SK-N-SH (cell line): ENCODE data around the gene C1orf146. TPM values are rescaled to one million over a fixed set of nuclear protein-coding genes. Genes with fewer than 3 reads are reported as not detected.

Source experiments
- CTCF ChIA-PET: fragments of 300-600, 350-600 bp; formaldehyde crosslinking; extraction: SDS; loops from one replicate; lab custom pipeline; 2021; lab: Yijun Ruan, JAX
- POLR2A ChIA-PET: fragments of 350-600 bp; sonication (Branson Sonifier 250); formaldehyde crosslinking; extraction: SDS; loops from one replicate; lab custom pipeline; 2020; ENCODE audit warnings: antibody characterized with exemption, inconsistent platforms; lab: Yijun Ruan, JAX
- DNase-seq: peaks from one replicate; pipeline ENCODE4 v3.0.0; 2012
- H2AFZ ChIP-seq: fragments of 200-600 bp; sonication (generic); 2 replicates; pipeline ENCODE4 v1.8.1; 2016; ENCODE audit warnings: antibody characterized with exemption, mild to moderate bottlenecking, low read depth
- H3F3A ChIP-seq: fragments of 200-600 bp; sonication (generic); replicated peaks from 2 replicates; pipeline ENCODE3; 2016; ENCODE audit warnings: antibody characterized with exemption, mild to moderate bottlenecking; ENCODE audit not compliant: insufficient read depth
- H3K27ac ChIP-seq, 2 experiments: fragments of 200-500 bp in 1 of 2; fragments of 200-600 bp in 1 of 2; sonication (Bioruptor generic) in 1 of 2; sonication (generic), shearing (Covaris generic) in 1 of 2; 2 replicates each; pipeline versions ENCODE4 v1.5.1 to v1.6.1; 2014 to 2016; ENCODE audit warnings: low read depth in 2 of 2, inconsistent platforms in 1 of 2, low read length in 1 of 2, mild to moderate bottlenecking in 1 of 2, mixed read lengths in 1 of 2
- H3K27me3 ChIP-seq: fragments of 200-600 bp; sonication (generic), shearing (Covaris generic); 2 replicates; pipeline ENCODE4 v1.6.1; 2016; ENCODE audit warnings: mixed run types; ENCODE audit not compliant: insufficient read depth
- H3K36me3 ChIP-seq, 2 experiments: fragments of 200-500 bp in 1 of 2; fragments of 200-600 bp in 1 of 2; sonication (Bioruptor generic) in 1 of 2; sonication (generic) in 1 of 2; replicated peaks in 1 of 2; 2 replicates each; pipeline versions ENCODE3 to v1.5.1; 2014 to 2016; ENCODE audit warnings: low read length in 1 of 2, mild to moderate bottlenecking in 1 of 2; ENCODE audit not compliant: insufficient read depth in 2 of 2, control insufficient read depth in 1 of 2
- H3K4me1 ChIP-seq, 2 experiments: fragments of 200-500 bp in 1 of 2; fragments of 200-600 bp in 1 of 2; sonication (Bioruptor generic) in 1 of 2; sonication (generic), shearing (Covaris generic) in 1 of 2; 2 replicates each; pipeline versions ENCODE4 v1.5.1 to v1.6.1; 2014 to 2016; ENCODE audit warnings: low read depth in 1 of 2, low read length in 1 of 2, mixed run types in 1 of 2; ENCODE audit not compliant: insufficient read depth in 2 of 2, control insufficient read depth in 1 of 2
- H3K4me2 ChIP-seq: fragments of 200-600 bp; sonication (generic), shearing (Covaris generic); 2 replicates; pipeline ENCODE4 v1.6.1; 2017; ENCODE audit warnings: mixed run types
- H3K4me3 ChIP-seq, 2 experiments: fragments of 200-500 bp in 1 of 2; fragments of 200-600 bp in 1 of 2; sonication (Bioruptor generic) in 1 of 2; sonication (generic), shearing (Covaris generic) in 1 of 2; 2 replicates each; pipeline versions ENCODE4 v1.5.1 to v1.8.1; 2014 to 2016; ENCODE audit warnings: low read depth in 2 of 2, inconsistent platforms in 1 of 2, low read length in 1 of 2, mild to moderate bottlenecking in 1 of 2, mixed read lengths in 1 of 2, moderate library complexity in 1 of 2
- H3K79me2 ChIP-seq: fragments of 200-600 bp; sonication (generic); 2 replicates; pipeline ENCODE4 v1.8.1; 2017; ENCODE audit warnings: mild to moderate bottlenecking; ENCODE audit not compliant: insufficient read depth
- H3K9ac ChIP-seq: fragments of 200-600 bp; sonication (generic); 2 replicates; pipeline ENCODE4 v1.6.1; 2017; ENCODE audit warnings: mixed run types
- H3K9me2 ChIP-seq: fragments of 200-600 bp; sonication (generic); 2 replicates; pipeline ENCODE4 v1.6.1; 2017; ENCODE audit warnings: mixed run types
- H3K9me3 ChIP-seq: fragments of 200-600 bp; sonication (generic); 2 replicates; pipeline ENCODE4 v1.6.1; 2017; ENCODE audit warnings: mixed run types, mild to moderate bottlenecking, moderate library complexity
- H4K20me1 ChIP-seq: fragments of 200-600 bp; sonication (generic); 2 replicates; pipeline ENCODE4 v1.6.1; 2017; ENCODE audit warnings: mild to moderate bottlenecking, mixed run types; ENCODE audit not compliant: insufficient read depth
- ELF1 ChIP-seq: IDR thresholded peaks from 2 replicates; pipeline ENCODE4 v1.4.0; 2012
- EP300 ChIP-seq, 2 experiments: IDR thresholded peaks; 2 replicates each; pipeline versions ENCODE4 v1.4.0 to v1.6.1; 2012; ENCODE audit warnings: borderline replicate concordance in 1 of 2, low read depth in 1 of 2, low read length in 1 of 2
- FOXJ3 ChIP-seq: sonication (generic); formaldehyde crosslinking; IDR thresholded peaks from 2 replicates; pipeline ENCODE4 v1.5.1; 2020; ENCODE audit warnings: mild to moderate bottlenecking, missing genetic modification reagents
- FOXM1 ChIP-seq: IDR thresholded peaks from 2 replicates; pipeline ENCODE4 v1.4.0; 2012; ENCODE audit warnings: low read depth, mild to moderate bottlenecking
- GABPA ChIP-seq: IDR thresholded peaks from 2 replicates; pipeline ENCODE4 v1.4.0; 2012; ENCODE audit warnings: low read depth, mild to moderate bottlenecking
- GATA2 ChIP-seq: sonication (generic); formaldehyde crosslinking; IDR thresholded peaks from 2 replicates; pipeline ENCODE4 v1.5.0; 2020; ENCODE audit warnings: mild to moderate bottlenecking, missing genetic modification reagents
- JUND ChIP-seq: IDR thresholded peaks from 2 replicates; pipeline ENCODE4 v1.4.0; 2012
- MAX ChIP-seq: IDR thresholded peaks from 2 replicates; pipeline ENCODE4 v1.4.0; 2012; ENCODE audit warnings: low read depth
- MEF2A ChIP-seq: IDR thresholded peaks from 2 replicates; pipeline ENCODE4 v1.4.0; 2012; ENCODE audit warnings: low read depth, borderline replicate concordance
- NFIC ChIP-seq: IDR thresholded peaks from 2 replicates; pipeline ENCODE4 v1.4.0; 2012; ENCODE audit warnings: borderline replicate concordance
- NRF1 ChIP-seq: IDR thresholded peaks from 2 replicates; pipeline ENCODE4 v1.6.1; 2012; ENCODE audit warnings: low read depth, mild to moderate bottlenecking, low read length
- RFX5 ChIP-seq: IDR thresholded peaks from 2 replicates; pipeline ENCODE4 v1.6.1; 2012; ENCODE audit warnings: mild to moderate bottlenecking, improper control_type of control experiment, low read length
- RXRA ChIP-seq: IDR thresholded peaks from 2 replicates; pipeline ENCODE4 v1.4.0; 2012; ENCODE audit warnings: low read depth, mild to moderate bottlenecking, borderline replicate concordance
- SIN3A ChIP-seq: IDR thresholded peaks from 2 replicates; pipeline ENCODE4 v1.6.1; 2012; ENCODE audit warnings: low read depth, mild to moderate bottlenecking, low read length, moderate library complexity, borderline replicate concordance
- TAF1 ChIP-seq: IDR thresholded peaks from 2 replicates; pipeline ENCODE4 v1.6.1; 2012; ENCODE audit warnings: low read depth, mild to moderate bottlenecking, low read length, moderate library complexity, borderline replicate concordance
- TCF12 ChIP-seq: IDR thresholded peaks from 2 replicates; pipeline ENCODE4 v1.4.0; 2012
- USF2 ChIP-seq: fragments of 150-350 bp; IDR thresholded peaks from 2 replicates; pipeline ENCODE4 v1.6.1; 2017; ENCODE audit warnings: antibody characterized with exemption, low read length, low read depth, borderline replicate concordance
- YY1 ChIP-seq: IDR thresholded peaks from 2 replicates; pipeline ENCODE4 v1.4.0; 2012; ENCODE audit warnings: low read depth, mild to moderate bottlenecking
- polyA plus RNA-seq, 3 experiments: library from polyadenylated mRNA; depleted of rRNA; stranded (reverse); fragments of >200 nt; gene quantifications; 2 replicates each; pipeline ENCODE4 v1.2.3, GENCODE V29; 2012
- TF ChIP-seq, protein P1 (sequence below): fragments of 150-350 bp; IDR thresholded peaks from 2 replicates; pipeline ENCODE4 v1.6.1; 2016; ENCODE audit warnings: mild to moderate bottlenecking, low read depth, low read length
- TF ChIP-seq, protein P2 (sequence below): IDR thresholded peaks from 2 replicates; pipeline ENCODE4 v1.4.0; 2012; ENCODE audit warnings: low read depth, borderline replicate concordance

The C1orf146 gene
- polyA plus RNA-seq, 1 of the 3 experiments (the other 2 are of a cell fraction) = not detected

- Histone ChIP-seq H3K9me3 (no peaks in the 10 kb centered on the region), H3K27me3 (no peaks in the 10 kb centered on the region), H4K20me1 (no peaks in the 10 kb centered on the region), H3K79me2 (no peaks in the 10 kb centered on the region), H2AFZ (no peak overlapping the region), H3K4me1 (no peaks in the 10 kb centered on the region), H3K9me2 (no peaks in the 10 kb centered on the region), H3K36me3 (no peaks in the 10 kb centered on the region), H3K4me3 (no peak overlapping the region), H3F3A (no peaks in the 10 kb centered on the region), H3K9ac (no peak overlapping the region), H3K4me2 (no peak overlapping the region), H3K27ac (no peak overlapping the region)
- POLR2A ChIA-PET = no interaction called here
- CTCF ChIA-PET = interaction anchor here (0.9 kb wide), 1 partner anchor 12 kb away, joined by 3 read pairs; no protein-coding TSS in a partner anchor
- no peak for DNase-seq
- TF ChIP-seq MAX (no peak), MEF2A (no peak), TCF12 (no peak), FOXJ3 (CRISPR knock-in tag) (no peak), USF2 (no peak), RFX5 (no peak), TAF1 (no peak), NRF1 (no peak), YY1 (no peak), NFIC (no peak), FOXM1 (no peak), GABPA (no peak), GATA2 (CRISPR knock-in tag) (no peak), RXRA (no peak), ELF1 (no peak), SIN3A (no peak), JUND (no peak), EP300 (IDR thresholded peaks at IDR 0.05; ENCODE audit: borderline replicate concordance in 1 of 2, low read depth in 1 of 2, low read length in 1 of 2) (no peak)
- TF ChIP-seq, protein P1, sequence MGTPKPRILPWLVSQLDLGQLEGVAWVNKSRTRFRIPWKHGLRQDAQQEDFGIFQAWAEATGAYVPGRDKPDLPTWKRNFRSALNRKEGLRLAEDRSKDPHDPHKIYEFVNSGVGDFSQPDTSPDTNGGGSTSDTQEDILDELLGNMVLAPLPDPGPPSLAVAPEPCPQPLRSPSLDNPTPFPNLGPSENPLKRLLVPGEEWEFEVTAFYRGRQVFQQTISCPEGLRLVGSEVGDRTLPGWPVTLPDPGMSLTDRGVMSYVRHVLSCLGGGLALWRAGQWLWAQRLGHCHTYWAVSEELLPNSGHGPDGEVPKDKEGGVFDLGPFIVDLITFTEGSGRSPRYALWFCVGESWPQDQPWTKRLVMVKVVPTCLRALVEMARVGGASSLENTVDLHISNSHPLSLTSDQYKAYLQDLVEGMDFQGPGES = no peak
- TF ChIP-seq, protein P2, sequence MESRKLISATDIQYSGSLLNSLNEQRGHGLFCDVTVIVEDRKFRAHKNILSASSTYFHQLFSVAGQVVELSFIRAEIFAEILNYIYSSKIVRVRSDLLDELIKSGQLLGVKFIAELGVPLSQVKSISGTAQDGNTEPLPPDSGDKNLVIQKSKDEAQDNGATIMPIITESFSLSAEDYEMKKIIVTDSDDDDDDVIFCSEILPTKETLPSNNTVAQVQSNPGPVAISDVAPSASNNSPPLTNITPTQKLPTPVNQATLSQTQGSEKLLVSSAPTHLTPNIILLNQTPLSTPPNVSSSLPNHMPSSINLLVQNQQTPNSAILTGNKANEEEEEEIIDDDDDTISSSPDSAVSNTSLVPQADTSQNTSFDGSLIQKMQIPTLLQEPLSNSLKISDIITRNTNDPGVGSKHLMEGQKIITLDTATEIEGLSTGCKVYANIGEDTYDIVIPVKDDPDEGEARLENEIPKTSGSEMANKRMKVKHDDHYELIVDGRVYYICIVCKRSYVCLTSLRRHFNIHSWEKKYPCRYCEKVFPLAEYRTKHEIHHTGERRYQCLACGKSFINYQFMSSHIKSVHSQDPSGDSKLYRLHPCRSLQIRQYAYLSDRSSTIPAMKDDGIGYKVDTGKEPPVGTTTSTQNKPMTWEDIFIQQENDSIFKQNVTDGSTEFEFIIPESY = no peak
These were observed 14.6 kb upstream of the C1orf146 start for GRCh38 chr1:92203105-92203504.
